ENCODE measurements around the gene ALDH3A1. TPM values are rescaled to one million over a fixed set of nuclear protein-coding genes. Genes with fewer than 3 reads are reported as not detected.

The ALDH3A1 gene
- total and polyA plus RNA-seq, 2 donors: 1.5 to 5.3 TPM

DNA sequence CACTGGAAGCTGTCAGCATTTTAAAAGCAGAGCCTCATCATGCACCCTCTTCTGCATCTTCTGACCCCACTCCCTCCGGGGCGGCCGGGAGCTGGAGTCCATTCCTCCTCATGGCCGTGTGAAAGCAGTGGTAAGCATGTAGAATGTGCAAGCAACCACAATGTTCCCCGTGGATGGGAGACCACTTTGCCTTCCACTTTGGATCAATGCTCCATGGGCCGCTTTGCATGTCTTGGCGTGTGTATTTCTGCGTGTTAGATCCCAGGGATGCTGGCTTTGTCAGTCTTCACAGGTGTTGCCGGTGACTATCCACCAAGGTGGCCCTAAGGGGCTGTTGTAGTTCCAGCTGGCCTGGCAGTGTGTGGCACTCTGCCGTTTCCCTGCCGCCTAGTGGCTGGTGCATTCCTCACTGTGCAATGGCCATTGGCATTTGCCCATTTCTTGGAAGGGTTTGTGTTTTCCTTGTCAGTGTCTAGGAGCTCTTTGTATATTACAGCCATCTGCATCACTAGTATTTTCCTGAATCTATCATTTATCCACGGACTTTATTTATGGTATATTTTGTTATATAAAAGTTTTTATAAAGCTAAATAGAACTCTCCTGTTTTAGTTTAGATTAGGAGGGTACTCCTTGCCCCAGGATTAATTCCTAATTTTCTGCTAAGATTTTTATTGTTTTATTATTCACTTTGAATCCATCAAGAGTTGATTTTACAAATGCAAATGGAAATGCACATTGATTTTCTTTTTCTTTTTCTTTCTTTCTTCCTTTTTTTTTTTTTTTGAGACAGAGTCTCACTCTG, 5.8 kb upstream of the ALDH3A1 start:
- Histone ChIP-seq H3K27ac (ENCODE audit: low read depth) (no peak overlapping the region), H3K4me1 (ENCODE audit: insufficient read depth) (no peaks in the 10 kb centered on the region), H3K36me3 (ENCODE audit: insufficient read depth) (no peaks in the 10 kb centered on the region), H3K4me3 (ENCODE audit: low read depth, low read length) (no peak overlapping the region)
- 78% methylated on average over 12 of the region's 12 CpGs for WGBS
- DNase-seq (ENCODE audit: extremely low spot score): no peak

DNA sequence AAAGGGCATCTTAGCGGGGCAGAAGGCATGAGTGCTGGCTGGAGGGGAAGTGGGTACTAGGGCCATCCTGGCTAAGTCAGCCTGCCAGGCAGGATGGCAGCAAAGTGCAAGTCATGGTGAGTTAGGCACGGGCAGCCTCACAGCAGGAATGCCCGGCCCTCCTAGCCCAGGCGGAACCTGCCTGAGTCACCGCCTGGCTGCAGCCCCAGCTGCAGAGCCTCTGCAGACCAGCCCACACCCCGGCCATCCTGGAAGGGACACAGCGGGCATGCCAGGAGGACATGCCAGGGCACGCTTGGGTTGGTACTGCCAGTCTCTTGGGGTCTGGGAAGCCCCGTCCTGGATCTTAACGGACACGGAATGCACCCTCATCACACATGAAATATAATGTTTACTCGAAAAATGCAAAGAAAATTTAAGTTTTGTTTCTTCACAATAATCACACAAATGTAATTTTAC, 5.0 kb upstream of the ALDH3A1 start:
- no peak for DNase-seq (ENCODE audit: extremely low spot score)
- Histone ChIP-seq H3K36me3 (ENCODE audit: insufficient read depth) (no peaks in the 10 kb centered on the region), H3K4me1 (ENCODE audit: insufficient read depth) (no peaks in the 10 kb centered on the region), H3K4me3 (ENCODE audit: low read depth, low read length) (no peak overlapping the region), H3K27ac (ENCODE audit: low read depth) (no peak overlapping the region)
- 74% methylated on average over 12 of the region's 12 CpGs for WGBS

DNA sequence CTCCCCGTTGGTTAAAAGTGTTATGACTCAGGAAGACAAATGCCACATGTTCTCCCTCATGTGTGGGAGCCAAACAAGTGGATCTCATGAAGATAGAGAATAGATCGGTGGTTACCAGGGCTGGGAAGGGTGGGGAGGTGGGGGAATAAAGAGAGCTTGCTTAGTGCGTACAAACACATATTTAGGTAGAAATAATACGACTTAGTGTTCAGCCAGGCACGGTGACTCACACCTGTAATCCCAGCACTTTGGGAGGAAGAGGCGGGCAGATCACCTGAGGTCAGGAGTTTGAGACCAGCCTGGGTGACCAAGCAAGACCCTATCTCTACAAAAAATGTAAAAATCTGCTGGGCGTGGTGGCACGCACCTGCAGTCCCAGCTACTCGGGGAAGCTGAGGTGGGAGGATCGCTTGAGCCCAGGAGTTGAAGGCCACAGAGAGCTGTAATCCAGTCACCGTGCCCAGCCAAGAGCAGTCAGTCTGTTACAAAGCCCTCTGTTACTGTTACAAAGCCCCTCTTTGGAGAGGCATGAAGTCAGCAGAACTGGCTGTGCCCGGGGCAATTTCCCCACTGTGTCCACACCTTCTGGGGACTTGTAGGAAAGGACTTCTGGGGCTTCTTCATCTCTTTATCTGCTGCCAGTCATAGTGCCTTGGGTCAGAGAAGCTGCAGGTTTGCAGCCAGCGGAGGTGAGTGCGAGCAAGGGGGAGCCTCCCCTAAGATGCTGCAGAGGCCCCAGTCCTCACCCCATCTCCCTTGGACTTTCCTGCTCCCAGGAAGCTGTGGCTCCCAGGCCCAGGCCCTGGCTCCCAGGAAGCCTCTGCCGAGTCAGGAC, 4.3 kb upstream of the ALDH3A1 start:
- Histone ChIP-seq H3K4me3 (ENCODE audit: low read depth, low read length) (no peak overlapping the region), H3K4me1 (ENCODE audit: insufficient read depth) (no peaks in the 10 kb centered on the region), H3K36me3 (ENCODE audit: insufficient read depth) (no peaks in the 10 kb centered on the region), H3K27ac (ENCODE audit: low read depth) (no peak overlapping the region)
- no peak for DNase-seq (ENCODE audit: extremely low spot score)
- 85% methylated on average over 15 of the region's 15 CpGs for WGBS

DNA sequence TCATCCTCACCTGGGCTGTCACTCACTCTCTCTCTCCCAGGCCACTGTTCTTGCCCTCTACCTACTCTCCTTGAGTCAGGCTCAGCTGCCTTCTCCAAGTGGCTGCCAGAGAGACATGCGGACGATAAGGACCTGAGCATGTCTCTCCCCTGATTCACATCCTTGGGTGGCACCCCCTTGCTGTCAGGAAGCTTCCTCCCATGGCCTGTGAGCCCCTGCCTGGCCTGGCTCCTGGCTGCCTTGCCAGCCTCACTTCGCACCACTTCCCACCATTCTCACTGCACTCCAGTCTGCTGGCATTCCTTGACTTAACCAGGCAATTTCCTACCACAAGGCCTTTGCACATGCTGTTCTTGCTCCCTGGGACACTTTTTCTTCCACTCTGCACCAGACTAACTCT, 2.7 kb upstream of the ALDH3A1 start:
- Histone ChIP-seq H3K4me3 (ENCODE audit: low read depth, low read length) (no peak overlapping the region), H3K36me3 (ENCODE audit: insufficient read depth) (no peaks in the 10 kb centered on the region), H3K4me1 (ENCODE audit: insufficient read depth) (no peaks in the 10 kb centered on the region), H3K27ac (ENCODE audit: low read depth) (no peak overlapping the region)
- 90% methylated on average over 3 of the region's 3 CpGs for WGBS
- no peak for DNase-seq (ENCODE audit: extremely low spot score)

DNA sequence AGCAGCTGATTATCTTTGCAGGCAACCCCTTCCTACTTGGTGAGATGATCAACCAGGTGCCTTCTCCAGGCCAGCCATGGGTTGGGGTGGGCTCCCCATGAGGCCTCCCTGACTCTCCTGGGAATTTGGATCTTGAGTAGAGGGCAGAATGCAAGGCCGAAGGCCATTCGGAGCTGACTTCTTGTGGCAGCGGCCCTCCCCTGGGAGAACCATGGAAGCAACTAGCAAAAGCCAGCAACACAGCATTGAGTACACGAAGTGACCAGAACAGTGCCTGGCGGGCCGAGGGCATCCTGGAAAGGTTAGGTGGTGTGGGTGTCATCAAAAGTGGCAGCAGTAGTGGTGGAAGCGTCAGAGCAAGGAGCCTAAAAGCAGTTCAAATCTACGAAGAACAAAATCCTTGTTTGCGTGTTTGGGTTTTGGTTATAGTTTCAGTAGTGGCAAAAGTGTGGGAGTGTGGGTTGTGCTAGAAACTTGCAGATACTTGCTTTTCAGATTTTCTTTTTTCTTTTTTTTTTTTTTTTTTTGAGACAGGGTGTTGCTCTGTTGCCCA, 2.0 kb upstream of the ALDH3A1 start:
- WGBS: 93% methylated on average over 9 of the region's 9 CpGs
- DNase-seq (ENCODE audit: extremely low spot score): no peak
- H3K4me1 ChIP-seq (ENCODE audit: insufficient read depth): no peaks in the 10 kb centered on the region
- H3K36me3 ChIP-seq (ENCODE audit: insufficient read depth): no peaks in the 10 kb centered on the region
- no peak overlapping the region for H3K27ac ChIP-seq (ENCODE audit: low read depth)
- H3K4me3 ChIP-seq (ENCODE audit: low read depth, low read length): no peak overlapping the region

DNA sequence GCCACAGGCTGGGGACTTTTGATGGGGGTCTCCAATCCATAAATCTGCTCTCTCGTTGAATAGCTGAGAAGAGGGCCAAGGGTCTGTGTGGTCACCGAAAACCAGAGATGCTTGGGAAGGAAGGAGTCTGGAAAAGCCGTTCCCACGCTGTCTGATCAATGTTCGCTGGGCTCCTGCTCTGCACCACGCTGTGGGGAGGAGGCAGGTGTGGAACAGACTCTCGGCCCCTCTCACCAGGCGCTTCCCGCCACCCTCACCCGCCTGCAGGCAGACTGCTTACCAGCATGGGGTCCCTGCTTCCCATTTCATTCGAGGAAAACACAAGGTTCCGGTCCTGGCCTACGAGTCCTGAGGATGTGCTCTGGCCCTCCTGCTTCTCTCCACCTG, 702 bp upstream of the ALDH3A1 start:
- Histone ChIP-seq H3K4me1 (ENCODE audit: insufficient read depth) (no peaks in the 10 kb centered on the region), H3K36me3 (ENCODE audit: insufficient read depth) (no peaks in the 10 kb centered on the region), H3K27ac (ENCODE audit: low read depth) (no peak overlapping the region), H3K4me3 (ENCODE audit: low read depth, low read length) (no peak overlapping the region)
- 80% methylated on average over 13 of the region's 13 CpGs for WGBS
- DNase-seq (ENCODE audit: extremely low spot score): no peak

DNA sequence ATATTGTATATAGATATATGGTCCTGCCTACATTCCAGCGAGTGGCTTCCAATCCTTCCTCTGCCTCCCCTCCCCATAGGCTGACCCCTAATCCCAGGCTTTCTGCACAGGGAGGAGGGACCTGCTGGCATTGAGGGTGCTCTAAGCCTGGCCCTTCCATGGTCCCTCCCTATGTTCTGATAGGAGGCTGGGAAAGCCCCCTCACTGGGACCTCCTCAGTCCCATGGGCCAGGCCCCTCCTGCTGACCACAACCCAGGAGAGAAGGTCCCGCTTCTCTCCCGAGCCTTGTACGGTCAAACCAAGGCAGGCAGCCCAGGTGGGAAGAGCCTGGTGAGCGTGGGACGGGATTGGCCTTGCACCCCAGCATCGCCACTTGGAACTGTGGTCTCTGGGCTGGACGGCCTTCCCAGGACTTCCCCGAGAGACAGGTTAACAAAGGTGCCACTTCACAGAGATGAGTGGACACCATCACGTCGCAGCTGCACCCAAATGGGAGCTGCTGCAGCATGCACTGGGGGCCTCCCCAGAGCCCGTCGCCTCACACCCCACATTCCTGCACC, 859 bp downstream of the ALDH3A1 start:
- 93% methylated on average over 13 of the region's 13 CpGs for WGBS
- H3K36me3 ChIP-seq (ENCODE audit: insufficient read depth): no peaks in the 10 kb centered on the region
- H3K4me1 ChIP-seq (ENCODE audit: insufficient read depth): no peaks in the 10 kb centered on the region
- DNase-seq (ENCODE audit: extremely low spot score): no peak
- no peak overlapping the region for H3K4me3 ChIP-seq (ENCODE audit: low read depth, low read length)
- no peak overlapping the region for H3K27ac ChIP-seq (ENCODE audit: low read depth)

DNA sequence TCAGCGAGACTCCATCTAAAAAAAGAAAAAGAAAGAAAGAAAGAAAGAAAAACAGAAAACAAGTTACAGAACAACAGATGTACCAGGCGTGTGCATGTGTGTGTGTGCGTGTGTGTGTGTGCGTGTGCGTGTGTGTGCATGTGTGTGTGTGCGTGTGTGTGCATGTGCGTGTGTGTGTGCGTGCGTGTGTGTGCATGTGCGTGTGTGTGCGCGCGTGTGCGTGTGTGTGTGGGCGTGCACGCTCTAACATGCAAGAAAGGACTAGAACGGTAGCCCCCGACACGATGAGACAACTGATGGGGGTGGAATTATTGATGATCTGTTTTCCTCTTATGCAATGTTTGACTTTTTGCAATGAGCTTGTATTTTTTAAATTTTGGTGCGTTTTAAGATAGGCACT, 1.6 kb downstream of the ALDH3A1 start:
- Histone ChIP-seq H3K36me3 (ENCODE audit: insufficient read depth) (no peaks in the 10 kb centered on the region), H3K4me3 (ENCODE audit: low read depth, low read length) (no peak overlapping the region), H3K4me1 (ENCODE audit: insufficient read depth) (no peaks in the 10 kb centered on the region), H3K27ac (ENCODE audit: low read depth) (no peak overlapping the region)
- WGBS: 91% methylated on average over 20 of the region's 20 CpGs
- no peak for DNase-seq (ENCODE audit: extremely low spot score)

DNA sequence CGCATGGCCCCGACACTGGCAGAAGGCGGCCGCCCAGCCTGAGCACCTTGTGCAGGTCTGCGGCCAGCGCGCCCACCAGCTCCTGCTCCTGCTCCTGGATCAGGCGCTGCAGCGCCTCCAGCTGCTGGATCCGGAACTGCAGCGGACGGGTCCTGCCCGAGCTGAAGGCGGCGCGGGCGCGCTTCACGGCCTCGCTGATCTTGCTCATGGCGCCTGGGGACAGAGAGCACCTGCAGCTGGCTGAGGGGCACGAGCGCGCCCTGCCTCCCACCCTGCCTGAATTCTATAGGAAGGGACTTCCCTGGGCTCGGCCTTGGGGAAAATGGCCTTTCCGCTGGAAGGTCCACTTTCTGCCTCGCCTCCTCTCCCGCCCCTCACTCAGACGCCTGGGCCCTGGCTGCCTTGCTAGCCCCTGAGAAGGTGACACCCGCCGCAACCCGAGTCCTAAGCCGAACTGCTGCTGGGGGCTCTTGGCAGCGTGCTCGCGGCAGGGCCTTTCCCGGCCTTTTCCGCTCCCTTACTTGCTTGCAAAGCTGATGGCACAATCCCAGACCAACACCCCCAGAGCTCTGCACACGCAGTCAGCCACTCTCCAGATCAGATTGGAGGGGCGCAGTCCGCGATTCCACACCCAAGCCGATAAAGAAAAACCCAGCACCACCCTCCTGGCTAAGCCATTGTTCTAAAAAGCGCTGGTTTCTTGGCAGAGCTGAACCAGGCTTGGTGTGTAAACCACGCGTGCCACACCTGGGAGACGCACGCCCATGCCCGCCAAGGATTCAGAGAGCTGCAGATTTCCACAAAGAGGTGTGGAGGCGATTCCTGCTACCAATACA, 3.0 kb downstream of the ALDH3A1 start:
- no peak for DNase-seq (ENCODE audit: extremely low spot score)
- Histone ChIP-seq H3K36me3 (ENCODE audit: insufficient read depth) (no peaks in the 10 kb centered on the region), H3K27ac (ENCODE audit: low read depth) (no peak overlapping the region), H3K4me3 (ENCODE audit: low read depth, low read length) (peak overlapping the region; percentile 38), H3K4me1 (ENCODE audit: insufficient read depth) (no peaks in the 10 kb centered on the region)
- WGBS: 23% methylated on average over 50 of the region's 50 CpGs

DNA sequence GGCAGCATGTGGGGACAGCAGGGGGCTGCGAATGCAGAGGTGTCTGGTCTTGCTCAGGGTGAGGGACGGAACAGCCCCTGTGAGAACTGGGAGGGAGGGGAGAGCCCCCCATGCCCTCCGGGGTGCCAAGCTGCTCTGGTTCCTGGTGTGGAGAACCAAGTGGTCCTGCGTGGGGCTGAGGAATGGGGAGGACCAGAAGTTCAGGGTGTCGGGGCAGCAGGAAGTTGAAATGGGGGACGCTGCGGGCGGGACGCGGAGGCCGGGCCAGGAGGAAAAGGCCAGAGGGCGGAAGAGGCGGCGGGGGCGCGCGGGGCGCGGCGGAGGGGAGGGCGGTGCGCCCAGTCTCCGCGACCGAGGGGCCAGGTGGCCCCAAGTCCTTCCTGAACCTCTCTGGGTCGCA, 3.6 kb downstream of the ALDH3A1 start:
- Histone ChIP-seq H3K27ac (ENCODE audit: low read depth) (no peak overlapping the region), H3K4me3 (ENCODE audit: low read depth, low read length) (peak overlapping the region; percentile 38), H3K4me1 (ENCODE audit: insufficient read depth) (no peaks in the 10 kb centered on the region), H3K36me3 (ENCODE audit: insufficient read depth) (no peaks in the 10 kb centered on the region)
- 9% methylated on average over 26 of the region's 26 CpGs for WGBS
- no peak for DNase-seq (ENCODE audit: extremely low spot score)

DNA sequence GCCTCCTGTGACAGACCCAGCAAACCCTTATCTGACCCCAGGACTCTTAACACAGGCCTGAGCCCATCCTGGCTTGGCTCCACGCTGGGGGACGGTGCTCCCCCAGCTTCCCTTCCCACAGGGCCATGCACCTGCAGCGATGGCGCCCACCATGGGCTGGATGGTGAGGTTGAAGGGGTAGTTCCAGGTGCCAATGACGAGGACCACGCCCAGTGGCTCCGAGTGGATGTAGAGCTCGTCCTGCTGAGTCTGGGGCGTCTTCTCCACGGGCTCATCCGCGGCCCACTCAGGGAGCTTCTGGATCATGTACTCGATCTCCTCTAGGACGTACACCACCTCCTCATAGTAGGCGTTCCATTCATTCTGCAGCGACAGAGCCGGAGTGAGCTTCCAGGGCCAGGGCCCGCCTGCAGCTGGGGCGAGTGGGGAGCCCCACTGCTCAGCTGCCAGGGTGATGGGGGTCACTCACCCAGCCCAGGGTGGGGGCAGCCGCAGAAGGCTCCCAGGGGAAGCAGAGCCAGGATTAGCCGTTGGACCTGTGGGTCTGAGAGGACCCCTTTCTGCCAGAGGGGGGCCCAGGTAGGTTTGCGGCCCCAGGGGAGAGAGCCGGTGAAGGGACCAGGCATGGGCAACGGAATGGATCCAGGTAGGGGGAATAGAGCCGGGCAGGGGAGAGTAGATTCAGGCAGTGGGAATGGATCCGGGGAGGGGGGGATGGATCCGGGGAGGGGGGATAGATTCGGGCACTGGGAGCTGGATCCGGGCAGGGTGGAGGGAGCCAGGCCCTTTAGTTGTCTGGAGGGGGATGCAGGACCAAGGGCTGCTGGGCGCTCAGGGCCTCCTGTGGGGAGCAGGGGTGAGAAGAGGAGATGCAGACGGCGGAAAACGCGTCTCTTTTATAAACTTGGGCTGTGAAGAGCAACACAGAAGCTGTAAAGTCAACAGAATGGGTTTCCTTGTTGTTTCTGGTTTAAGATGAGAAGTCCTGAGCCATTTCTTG, 4.7 kb downstream of the ALDH3A1 start:
- Histone ChIP-seq H3K4me1 (ENCODE audit: insufficient read depth) (no peaks in the 10 kb centered on the region), H3K27ac (ENCODE audit: low read depth) (no peak overlapping the region), H3K36me3 (ENCODE audit: insufficient read depth) (no peaks in the 10 kb centered on the region), H3K4me3 (ENCODE audit: low read depth, low read length) (no peak overlapping the region)
- no peak for DNase-seq (ENCODE audit: extremely low spot score)
- WGBS: 96% methylated on average over 34 of the region's 34 CpGs

DNA sequence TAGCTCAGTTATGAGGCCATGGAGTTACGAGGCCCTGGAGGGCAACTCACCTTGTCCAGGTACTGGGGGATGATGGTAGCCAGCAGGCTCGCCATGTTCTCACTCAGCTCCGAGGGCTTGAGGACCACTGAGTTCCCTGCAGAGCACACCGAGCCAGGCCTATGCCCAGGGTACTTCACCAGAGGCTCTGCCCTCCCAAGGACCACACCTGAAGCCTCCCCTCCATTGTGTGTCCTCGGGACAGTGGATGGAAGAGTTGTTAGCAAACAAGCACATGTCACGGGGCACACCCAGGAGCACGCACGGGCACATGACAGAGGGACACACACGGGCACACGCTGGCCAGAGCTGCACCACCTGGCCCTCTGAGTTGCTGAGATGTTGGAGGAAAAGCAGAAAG, 5.6 kb downstream of the ALDH3A1 start:
- 92% methylated on average over 10 of the region's 10 CpGs for WGBS
- Histone ChIP-seq H3K4me3 (ENCODE audit: low read depth, low read length) (no peak overlapping the region), H3K36me3 (ENCODE audit: insufficient read depth) (no peaks in the 10 kb centered on the region), H3K4me1 (ENCODE audit: insufficient read depth) (no peaks in the 10 kb centered on the region), H3K27ac (ENCODE audit: low read depth) (no peak overlapping the region)
- DNase-seq (ENCODE audit: extremely low spot score): no peak
